ENCODE results near the gene UBE3D. TPM values are rescaled to one million over a fixed set of nuclear protein-coding genes. Genes with fewer than 3 reads are reported as not detected.

UBE3D gene
- polyA plus RNA-seq, 1 donor (not counting 4 experiments of a cell fraction or from before 2014, with no cell fraction given): 6.3 TPM

DNA sequence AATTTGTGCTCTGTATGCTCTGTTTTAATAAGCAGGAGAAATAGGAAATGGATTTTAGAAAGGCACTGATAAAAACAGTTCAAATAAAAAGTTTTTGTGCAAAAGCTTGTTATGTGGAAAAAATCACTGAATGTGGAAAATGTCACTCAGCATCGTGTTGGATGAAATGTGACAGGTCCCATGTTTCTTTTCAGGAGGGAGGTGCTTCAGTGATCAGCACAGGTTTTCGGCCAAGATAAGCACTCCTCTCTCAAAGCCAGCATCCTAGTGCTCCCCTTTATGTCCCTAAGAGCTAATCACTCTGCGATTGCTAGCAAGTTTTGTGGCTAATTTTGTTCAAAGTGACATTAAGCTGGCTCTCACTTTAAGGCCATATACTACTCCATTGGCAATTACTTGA is 12.0 kb downstream of the UBE3D start:
- dilution Hi-C loops (cut with MboI; ENCODE audit: extremely low pct_ligation_motif_present, low sequenced_read_pairs): no loop called here
- no peaks in the 10 kb centered on the region for H4K20me1 ChIP-seq (ENCODE audit: control insufficient read depth, extremely low read depth, insufficient read depth, low read length)
- H3K9me1 ChIP-seq (ENCODE audit: control insufficient read depth, extremely low read depth, insufficient read depth, low read length): no peaks in the 10 kb centered on the region
- H3K9me3 ChIP-seq (ENCODE audit: control insufficient read depth, low read depth, low read length): no peaks in the 10 kb centered on the region
- H3K4me1 ChIP-seq (ENCODE audit: control insufficient read depth, extremely low read depth, insufficient read depth, low read length): peaks cover 4% of the 10 kb centered on the region
- H3K79me2 ChIP-seq (ENCODE audit: control insufficient read depth, insufficient read depth, low read length): no peaks in the 10 kb centered on the region
- H3K36me3 ChIP-seq (ENCODE audit: control insufficient read depth in 2 of 2, extremely low read depth in 1 of 2, insufficient read depth in 2 of 2, low read length in 2 of 2): peaks cover 0 to 3% of the 10 kb centered on the region in 2 experiments
- H3K27me3 ChIP-seq (ENCODE audit: control insufficient read depth, extremely low read depth, insufficient read depth, low read length): no peaks in the 10 kb centered on the region
- FAIRE-seq (no peak), DNase-seq (ENCODE audit: low read depth, low spot score) (no peak)
- no peak overlapping the region for H2AFZ ChIP-seq (ENCODE audit: control insufficient read depth, low read length)
- TF ChIP-seq EZH2 (IDR thresholded peaks at IDR 0.05; ENCODE audit: low read length) (no peak), CTCF (optimal IDR thresholded peaks at IDR 0.05 in 1 of 3, IDR thresholded peaks at IDR 0.05 in 1 of 3, conservative IDR thresholded peaks at IDR 0.05 in 1 of 3; ENCODE audit: extremely low read depth in 1 of 3, insufficient read depth in 2 of 3, low read length in 3 of 3) (no peak)
- H3K4me2 ChIP-seq (ENCODE audit: control insufficient read depth, extremely low read depth, insufficient read depth, low read depth, low read length): no peak overlapping the region
- no peak overlapping the region for H3K4me3 ChIP-seq (ENCODE audit: control insufficient read depth in 2 of 3, extremely low read depth in 1 of 3, insufficient read depth in 2 of 3, low read depth in 1 of 3, low read length in 3 of 3)
- H3K27ac ChIP-seq (ENCODE audit: control insufficient read depth, insufficient read depth, low read length): no peak overlapping the region
- no peak overlapping the region for H3K9ac ChIP-seq (ENCODE audit: control insufficient read depth, extremely low read depth, insufficient read depth, low read length)

DNA sequence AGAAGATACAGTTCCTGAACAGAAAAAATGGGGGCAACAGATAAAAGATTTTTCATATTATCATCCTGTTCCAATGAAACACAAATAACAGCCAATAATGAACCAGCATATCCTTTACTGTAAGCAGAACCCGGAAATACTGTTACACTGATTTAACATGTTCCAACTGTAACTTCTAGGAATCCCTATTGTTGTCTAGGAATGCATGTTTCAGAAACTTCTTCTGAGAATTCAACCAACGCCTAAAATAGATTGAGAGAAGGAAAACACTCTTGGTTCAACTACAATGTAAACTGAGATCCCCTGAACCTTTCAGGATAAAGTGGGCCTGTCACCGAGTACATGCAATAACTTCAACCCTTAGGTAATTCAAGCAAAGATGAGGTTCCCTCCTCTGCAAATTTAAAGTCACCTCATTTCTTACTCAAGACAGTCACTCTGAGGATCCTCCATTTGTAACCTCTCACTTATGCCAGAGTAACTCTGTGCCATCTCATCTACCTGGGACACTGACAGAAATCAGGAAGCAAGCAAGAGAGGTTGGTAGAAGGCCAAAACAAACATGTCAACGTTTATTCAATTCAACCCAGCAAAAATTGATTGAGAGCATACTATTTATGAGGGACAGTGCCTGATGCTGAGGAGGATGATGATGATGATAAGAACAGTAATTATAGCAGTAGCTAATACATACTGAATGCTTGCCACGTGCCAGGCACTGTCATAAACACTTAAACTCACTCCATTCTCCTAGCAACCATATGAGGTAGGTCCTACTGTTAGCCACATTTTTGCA is 14.1 kb downstream of the UBE3D start:
- peak; percentile 43 for FAIRE-seq
- no peak for DNase-seq (ENCODE audit: low read depth, low spot score)
- no peak overlapping the region for H3K4me2 ChIP-seq (ENCODE audit: control insufficient read depth, extremely low read depth, insufficient read depth, low read depth, low read length)
- no peaks in the 10 kb centered on the region for H3K9me3 ChIP-seq (ENCODE audit: control insufficient read depth, low read depth, low read length)
- H3K27me3 ChIP-seq (ENCODE audit: control insufficient read depth, extremely low read depth, insufficient read depth, low read length): no peaks in the 10 kb centered on the region
- H3K4me3 ChIP-seq (ENCODE audit: control insufficient read depth in 2 of 3, extremely low read depth in 1 of 3, insufficient read depth in 2 of 3, low read depth in 1 of 3, low read length in 3 of 3): no peak overlapping the region
- peaks cover 0 to 2% of the 10 kb centered on the region in 2 experiments for H3K36me3 ChIP-seq (ENCODE audit: control insufficient read depth in 2 of 2, extremely low read depth in 1 of 2, insufficient read depth in 2 of 2, low read length in 2 of 2)
- no peak overlapping the region for H3K27ac ChIP-seq (ENCODE audit: control insufficient read depth, insufficient read depth, low read length)
- H4K20me1 ChIP-seq (ENCODE audit: control insufficient read depth, extremely low read depth, insufficient read depth, low read length): no peaks in the 10 kb centered on the region
- dilution Hi-C loops (cut with MboI; ENCODE audit: extremely low pct_ligation_motif_present, low sequenced_read_pairs): no loop called here
- peaks cover 4% of the 10 kb centered on the region for H3K4me1 ChIP-seq (ENCODE audit: control insufficient read depth, extremely low read depth, insufficient read depth, low read length)
- H3K9ac ChIP-seq (ENCODE audit: control insufficient read depth, extremely low read depth, insufficient read depth, low read length): no peak overlapping the region
- H3K9me1 ChIP-seq (ENCODE audit: control insufficient read depth, extremely low read depth, insufficient read depth, low read length): no peaks in the 10 kb centered on the region
- no peak overlapping the region for H2AFZ ChIP-seq (ENCODE audit: control insufficient read depth, low read length)
- no peak for TF ChIP-seq EZH2 (IDR thresholded peaks at IDR 0.05; ENCODE audit: low read length)
- TF ChIP-seq CTCF (optimal IDR thresholded peaks at IDR 0.05 in 1 of 3, IDR thresholded peaks at IDR 0.05 in 1 of 3, conservative IDR thresholded peaks at IDR 0.05 in 1 of 3; ENCODE audit: extremely low read depth in 1 of 3, insufficient read depth in 2 of 3, low read length in 3 of 3): no peak
- H3K79me2 ChIP-seq (ENCODE audit: control insufficient read depth, insufficient read depth, low read length): no peaks in the 10 kb centered on the region

All from keratinocyte (primary cell).